GM12864 (cell line): ENCODE data around the gene B4GALT3.
A peak's percentile ranks its signal among the peaks of the same experiment; 100 is the strongest.

Experiments
- DNase-seq: peaks from one replicate; pipeline ENCODE4 v3.0.0-alpha.2; 2011; ENCODE audit warnings: low read depth
- H3K4me3 ChIP-seq: 2 replicates; pipeline ENCODE4 v1.5.1; 2011; ENCODE audit warnings: mild to moderate bottlenecking, low read depth, low read length, control low read depth
- TF ChIP-seq, protein P1 (sequence below): IDR thresholded peaks from 2 replicates; pipeline ENCODE4 v1.5.1; 2011; ENCODE audit warnings: low read depth, mild to moderate bottlenecking, moderate library complexity, low read length, control low read depth, inconsistent platforms; ENCODE audit errors: missing control alignments

B4GALT3 gene

DNA sequence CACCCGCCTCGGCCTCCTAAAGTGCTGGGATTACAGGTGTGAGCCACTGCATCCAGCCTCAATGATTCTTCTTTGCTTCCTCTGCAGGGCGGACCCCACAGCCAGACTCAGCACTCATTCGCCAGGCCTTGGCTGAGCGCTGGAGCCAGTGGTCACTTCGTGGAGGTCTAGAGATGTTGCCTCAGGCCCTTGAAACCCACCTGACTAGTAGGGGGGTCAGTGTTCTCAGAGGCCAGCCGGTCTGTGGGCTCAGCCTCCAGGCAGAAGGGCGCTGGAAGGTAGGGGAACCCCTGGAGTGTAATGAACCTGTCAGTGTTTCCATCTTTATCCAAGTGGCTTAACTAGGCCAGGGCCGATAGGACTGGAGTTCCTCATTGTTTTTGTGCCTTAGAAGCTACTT is 8.4 kb downstream of the B4GALT3 start:
- TF ChIP-seq, protein P1, sequence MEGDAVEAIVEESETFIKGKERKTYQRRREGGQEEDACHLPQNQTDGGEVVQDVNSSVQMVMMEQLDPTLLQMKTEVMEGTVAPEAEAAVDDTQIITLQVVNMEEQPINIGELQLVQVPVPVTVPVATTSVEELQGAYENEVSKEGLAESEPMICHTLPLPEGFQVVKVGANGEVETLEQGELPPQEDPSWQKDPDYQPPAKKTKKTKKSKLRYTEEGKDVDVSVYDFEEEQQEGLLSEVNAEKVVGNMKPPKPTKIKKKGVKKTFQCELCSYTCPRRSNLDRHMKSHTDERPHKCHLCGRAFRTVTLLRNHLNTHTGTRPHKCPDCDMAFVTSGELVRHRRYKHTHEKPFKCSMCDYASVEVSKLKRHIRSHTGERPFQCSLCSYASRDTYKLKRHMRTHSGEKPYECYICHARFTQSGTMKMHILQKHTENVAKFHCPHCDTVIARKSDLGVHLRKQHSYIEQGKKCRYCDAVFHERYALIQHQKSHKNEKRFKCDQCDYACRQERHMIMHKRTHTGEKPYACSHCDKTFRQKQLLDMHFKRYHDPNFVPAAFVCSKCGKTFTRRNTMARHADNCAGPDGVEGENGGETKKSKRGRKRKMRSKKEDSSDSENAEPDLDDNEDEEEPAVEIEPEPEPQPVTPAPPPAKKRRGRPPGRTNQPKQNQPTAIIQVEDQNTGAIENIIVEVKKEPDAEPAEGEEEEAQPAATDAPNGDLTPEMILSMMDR, result no peak
- DNase-seq, result no peak
- H3K4me3 ChIP-seq, result no peak overlapping the region

DNA sequence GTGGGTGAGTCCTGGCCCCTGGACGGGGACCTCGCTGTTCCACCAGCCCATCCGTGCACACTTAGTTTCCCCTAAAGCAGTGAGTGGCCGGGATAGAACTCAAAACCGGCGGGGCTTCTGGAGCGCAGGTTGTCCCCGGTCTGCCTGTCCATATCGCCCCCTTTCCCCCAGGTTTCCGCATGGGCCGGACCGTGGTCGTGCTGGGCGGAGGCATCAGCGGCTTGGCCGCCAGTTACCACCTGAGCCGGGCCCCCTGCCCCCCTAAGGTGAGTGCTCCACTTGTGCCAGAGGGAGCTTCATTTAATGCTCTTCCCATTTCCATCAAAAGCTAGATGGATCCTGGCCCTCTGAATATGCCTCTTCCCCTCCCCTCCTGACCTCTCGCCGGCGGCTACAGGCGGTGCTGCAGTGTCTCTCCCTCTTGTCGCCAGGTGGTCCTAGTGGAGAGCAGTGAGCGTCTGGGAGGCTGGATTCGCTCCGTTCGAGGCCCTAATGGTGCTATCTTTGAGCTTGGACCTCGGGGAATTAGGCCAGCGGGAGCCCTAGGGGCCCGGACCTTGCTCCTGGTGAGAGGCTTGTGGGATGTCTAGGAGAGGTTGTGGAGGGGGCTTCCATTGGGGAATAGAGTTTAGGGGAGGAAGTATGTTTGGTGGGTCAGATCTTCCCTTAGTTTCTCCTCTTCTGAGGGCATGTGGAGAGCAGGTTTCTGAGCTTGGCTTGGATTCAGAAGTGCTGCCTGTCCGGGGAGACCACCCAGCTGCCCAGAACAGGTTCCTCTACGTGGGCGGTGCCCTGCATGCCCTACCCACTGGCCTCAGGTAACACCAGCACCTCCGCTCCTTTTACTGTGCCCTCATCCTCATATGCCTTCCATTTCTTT is 10.4 kb downstream of the B4GALT3 start:
- H3K4me3 ChIP-seq, result peak overlapping the region; percentile 68
- no peak for DNase-seq
- TF ChIP-seq, protein P1, result no peak

DNA sequence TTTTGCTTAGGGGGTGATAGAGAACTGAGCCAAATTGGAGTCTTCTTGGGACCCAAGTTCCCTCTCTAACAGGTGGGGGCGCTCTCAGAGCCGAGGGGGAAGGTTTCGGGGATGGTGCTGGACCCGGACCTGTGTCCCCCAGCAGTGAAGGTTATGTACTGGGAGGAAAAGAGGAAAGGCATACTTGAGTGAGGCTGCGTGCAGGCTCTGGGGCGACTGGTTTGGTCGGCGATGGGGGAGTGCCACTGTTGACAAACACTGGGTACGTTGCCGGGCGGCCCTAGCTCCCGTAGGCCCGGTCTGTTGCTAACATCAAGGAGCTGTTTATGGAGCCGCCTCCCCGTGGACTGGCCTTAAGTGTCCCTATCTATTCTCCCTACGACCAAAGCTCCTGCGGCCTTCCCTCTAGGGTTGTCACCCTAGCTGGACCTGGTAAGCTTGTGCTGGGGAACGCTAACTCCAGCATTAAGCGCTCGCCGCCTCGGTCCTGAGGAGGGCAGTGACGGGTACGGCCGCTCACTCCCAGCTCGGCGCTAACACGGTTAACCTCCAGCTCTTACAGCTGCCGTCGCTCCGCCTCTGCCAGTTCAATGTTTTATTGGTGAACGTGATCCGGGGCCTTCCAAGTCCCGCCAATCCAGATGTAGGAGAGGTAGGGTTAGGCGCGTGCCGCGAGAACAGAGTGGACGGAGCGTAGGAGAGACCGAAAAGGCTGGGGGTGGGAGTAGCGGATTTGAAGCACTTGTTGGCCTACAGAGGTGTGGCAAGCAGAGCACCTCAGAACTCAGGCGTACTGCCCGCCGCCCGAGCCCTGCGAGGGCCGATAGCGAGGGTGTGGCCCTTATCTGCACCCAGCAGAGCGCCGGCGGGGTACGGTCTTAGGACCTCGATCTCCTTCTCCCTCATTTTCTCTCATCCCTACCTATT is 11.3 kb downstream of the B4GALT3 start, which contains the start of gene PPOX:
Gene PPOX, plus strand, starts transcription at position 685 of the 927 bp plus-strand sequence. CDS start 422 bp downstream, outside the sequence.
- peak; percentile 97 for DNase-seq
- TF ChIP-seq, protein P1, result peak; percentile 66
- H3K4me3 ChIP-seq, result peak within 1 kb of the TSS; percentile 68

DNA sequence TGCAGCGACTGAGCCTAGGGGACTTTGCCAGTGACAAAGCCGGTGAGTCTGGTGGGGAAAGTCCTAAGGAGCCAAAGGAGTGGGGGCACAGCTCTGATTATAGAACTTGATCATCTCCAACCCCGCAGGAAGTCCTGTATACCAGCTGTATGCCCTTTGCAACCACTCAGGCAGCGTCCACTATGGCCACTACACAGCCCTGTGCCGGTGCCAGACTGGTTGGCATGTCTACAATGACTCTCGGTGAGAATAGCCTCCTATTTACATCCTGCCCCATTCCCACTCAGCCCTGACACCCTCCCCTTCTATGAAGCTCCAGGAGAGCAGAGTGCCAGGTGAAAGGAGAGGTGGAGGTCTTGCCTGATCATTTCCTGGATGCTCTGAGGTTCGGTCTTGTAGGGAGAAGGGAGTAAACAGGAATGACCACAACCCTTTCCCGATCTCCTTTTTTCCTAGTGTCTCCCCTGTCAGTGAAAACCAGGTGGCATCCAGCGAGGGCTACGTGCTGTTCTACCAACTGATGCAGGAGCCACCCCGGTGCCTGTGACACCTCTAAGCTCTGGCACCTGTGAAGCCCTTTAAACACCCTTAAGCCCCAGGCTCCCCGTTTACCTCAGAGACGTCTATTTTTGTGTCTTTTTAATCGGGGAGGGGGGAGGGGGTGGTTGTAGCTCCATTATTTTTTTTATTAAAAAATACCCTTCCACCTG is 12.3 kb downstream of the B4GALT3 start:
- no peak for DNase-seq
- TF ChIP-seq, protein P1, result no peak
- no peak overlapping the region; the same call in 1 of the 2 replicates for H3K4me3 ChIP-seq

DNA sequence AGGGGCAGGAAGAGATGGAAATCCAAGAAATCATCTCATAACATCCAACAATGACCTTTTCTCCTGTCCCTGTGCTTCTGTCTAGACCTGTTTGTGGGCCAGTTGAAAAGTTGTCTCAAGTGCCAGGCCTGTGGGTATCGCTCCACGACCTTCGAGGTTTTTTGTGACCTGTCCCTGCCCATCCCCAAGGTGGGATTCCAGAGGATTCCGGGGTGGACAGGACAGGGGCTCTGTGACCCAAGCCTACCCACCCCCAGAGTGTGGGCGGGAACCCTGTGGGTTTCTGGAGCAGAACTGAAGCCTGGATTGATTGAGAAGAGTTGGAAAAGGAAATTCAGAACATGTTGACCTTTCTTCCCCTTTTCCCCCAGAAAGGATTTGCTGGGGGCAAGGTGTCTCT is 13.5 kb downstream of the B4GALT3 start:
- no peak for DNase-seq
- TF ChIP-seq, protein P1, result no peak
- no peak overlapping the region for H3K4me3 ChIP-seq

DNA sequence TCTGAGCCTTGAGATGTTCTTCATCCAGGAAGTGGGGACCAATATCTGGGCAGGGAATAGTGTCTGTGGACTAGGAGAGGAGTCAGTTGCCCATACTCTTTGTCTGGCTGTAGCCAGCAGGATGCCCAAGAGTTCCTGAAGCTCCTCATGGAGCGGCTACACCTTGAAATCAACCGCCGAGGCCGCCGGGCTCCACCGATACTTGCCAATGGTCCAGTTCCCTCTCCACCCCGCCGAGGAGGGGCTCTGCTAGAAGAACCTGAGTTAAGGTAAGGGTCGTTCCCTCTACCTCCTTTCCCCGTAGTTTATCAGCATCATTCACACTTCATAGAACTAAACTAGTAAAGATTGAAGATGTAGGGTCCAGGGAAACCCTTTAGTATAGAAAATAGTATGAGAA is 14.5 kb downstream of the B4GALT3 start:
- TF ChIP-seq, protein P1, result no peak
- no peak overlapping the region for H3K4me3 ChIP-seq
- no peak for DNase-seq
